Measurements from ENCODE around the gene RAB43.
"Not testable (repeated sequence)": the region's sequence is repeated elsewhere in the genome, so short reads cannot be mapped to it uniquely, and the experiment has no call there.

Gene RAB43

GRCh38 chr3:129095285-129095684 is 26.3 kb downstream of the RAB43 start:
- TF ChIP-seq SPI1 (IDR thresholded peaks at IDR 0.05; ENCODE audit: borderline replicate concordance, low read depth), result no peak
- no peak for TF ChIP-seq GABPA (IDR thresholded peaks at IDR 0.05; ENCODE audit: low read depth)
- TF ChIP-seq POLR2AphosphoS5 (IDR thresholded peaks at IDR 0.05; ENCODE audit: low read depth), result no peak
- no peak for TF ChIP-seq CTCF (IDR thresholded peaks at IDR 0.05; ENCODE audit: insufficient read depth, low read length)
- TF ChIP-seq REST (IDR thresholded peaks at IDR 0.05; ENCODE audit: insufficient replicate concordance, low read depth), result no peak
- no peak for DNase-seq (ENCODE audit: low read depth in 1 of 2, low spot score in 1 of 2)
- no peak overlapping the region for H3K27ac ChIP-seq (replicated peaks)

GRCh38 chr3:129088312-129088711 is 33.3 kb downstream of the RAB43 start:
- H3K27ac ChIP-seq (replicated peaks); H3K27me3 ChIP-seq (ENCODE audit: insufficient read depth, poor library complexity, severe bottlenecking); DNase-seq (ENCODE audit: low read depth in 1 of 2, low spot score in 1 of 2); H3K4me3 ChIP-seq (replicated peaks; ENCODE audit: insufficient read depth, low read length): not testable (repeated sequence)

More at GRCh38 chr3:129095285-129095684, 26.3 kb downstream of the RAB43 start:
- H3K27me3 ChIP-seq (ENCODE audit: insufficient read depth, poor library complexity, severe bottlenecking), result no peaks in the 10 kb centered on the region
- no peak overlapping the region for H3K4me3 ChIP-seq (replicated peaks; ENCODE audit: insufficient read depth, low read length)

GRCh38 chr3:129087904-129088303 is 33.7 kb downstream of the RAB43 start:
- not testable (repeated sequence) for H3K27me3 ChIP-seq (ENCODE audit: insufficient read depth, poor library complexity, severe bottlenecking); H3K27ac ChIP-seq (replicated peaks); H3K4me3 ChIP-seq (replicated peaks; ENCODE audit: insufficient read depth, low read length)
- DNase-seq (ENCODE audit: low read depth in 1 of 2, low spot score in 1 of 2), result peak; percentile 20 to 70

- no peak for DNase-seq (ENCODE audit: low read depth in 1 of 2, low spot score in 1 of 2)
- Histone ChIP-seq H3K27me3 (ENCODE audit: insufficient read depth, poor library complexity, severe bottlenecking) (no peaks in the 10 kb centered on the region), H3K4me3 (replicated peaks; ENCODE audit: insufficient read depth, low read length) (no peak overlapping the region), H3K27ac (replicated peaks) (no peak overlapping the region)
- TF ChIP-seq CTCF (IDR thresholded peaks at IDR 0.05; ENCODE audit: insufficient read depth, low read length), result no peak
- no peak for TF ChIP-seq REST (IDR thresholded peaks at IDR 0.05; ENCODE audit: insufficient replicate concordance, low read depth)
- TF ChIP-seq SPI1 (IDR thresholded peaks at IDR 0.05; ENCODE audit: borderline replicate concordance, low read depth), result no peak
Measured at GRCh38 chr3:129087138-129087702, 34.4 kb downstream of the RAB43 start.

GRCh38 chr3:129085818-129086217 is 35.8 kb downstream of the RAB43 start:
- Histone ChIP-seq H3K27me3 (ENCODE audit: insufficient read depth, poor library complexity, severe bottlenecking) (no peaks in the 10 kb centered on the region), H3K4me3 (replicated peaks; ENCODE audit: insufficient read depth, low read length) (no peak overlapping the region), H3K27ac (replicated peaks) (no peak overlapping the region)
- TF ChIP-seq SPI1 (IDR thresholded peaks at IDR 0.05; ENCODE audit: borderline replicate concordance, low read depth), result no peak
- no peak for TF ChIP-seq GABPA (IDR thresholded peaks at IDR 0.05; ENCODE audit: low read depth)
- no peak for TF ChIP-seq POLR2AphosphoS5 (IDR thresholded peaks at IDR 0.05; ENCODE audit: low read depth)
- TF ChIP-seq REST (IDR thresholded peaks at IDR 0.05; ENCODE audit: insufficient replicate concordance, low read depth), result no peak
- TF ChIP-seq CTCF (IDR thresholded peaks at IDR 0.05; ENCODE audit: insufficient read depth, low read length), result no peak
- no peak for DNase-seq (ENCODE audit: low read depth in 1 of 2, low spot score in 1 of 2)
